Measurements from ENCODE around the gene ATP4A. TPM values are rescaled to one million over a fixed set of nuclear protein-coding genes. Genes with fewer than 3 reads are reported as not detected.

Gene ATP4A
- polyA plus RNA-seq, 4 donors: 0.36 TPM; not detected in 3

DNA sequence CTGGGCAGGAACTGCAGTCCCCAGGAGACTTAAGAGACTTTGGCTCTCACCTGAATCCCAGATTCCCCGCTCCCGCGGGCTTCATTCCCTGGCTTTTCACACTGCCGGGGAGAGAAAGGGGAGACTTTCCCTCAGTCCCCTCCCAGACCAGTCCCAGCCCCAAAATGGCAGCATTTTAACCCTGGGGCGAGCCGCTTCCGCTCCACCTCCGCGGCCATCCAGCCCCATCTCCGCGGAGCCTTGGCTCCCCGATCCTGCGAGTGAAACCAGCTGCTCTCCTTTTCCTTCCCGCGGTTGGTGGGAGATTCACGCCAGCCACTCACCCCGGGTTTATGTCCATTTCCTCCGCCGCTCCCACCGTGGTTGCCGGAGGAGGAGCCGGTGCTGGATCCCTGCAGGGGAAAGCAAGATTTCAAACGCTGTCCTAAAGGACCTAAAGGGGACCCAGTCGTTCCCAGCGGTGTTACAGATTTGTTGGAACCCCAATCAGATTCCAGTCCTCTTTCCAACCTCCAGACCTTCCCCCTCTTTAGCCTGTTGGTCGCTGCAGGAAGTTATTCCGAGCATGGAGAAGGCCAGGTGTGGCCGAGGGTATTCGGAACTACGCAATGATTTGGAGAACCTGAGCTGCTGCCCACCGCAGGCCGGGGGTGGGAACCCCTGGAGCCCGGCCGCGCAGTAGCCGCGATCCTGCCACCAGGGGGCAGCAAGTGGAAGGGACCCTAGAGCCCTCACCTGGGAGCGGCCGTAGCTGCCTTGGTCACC, 53.4 kb downstream of the ATP4A start:
- peaks cover 0 to 6% (median 0%) of the 10 kb centered on the region in 3 donors for H3K4me1 ChIP-seq (ENCODE audit: control insufficient read depth in 3 of 3, insufficient read depth in 2 of 3, low read depth in 1 of 3, low read length in 2 of 3)
- DNase-seq (peak; percentile 66 to 92), FAIRE-seq (no peak)
- peaks cover 0 to 37% (median 13%) of the 10 kb centered on the region in 3 donors for H3K27me3 ChIP-seq (ENCODE audit: control insufficient read depth in 3 of 3, insufficient read depth in 3 of 3, low read length in 3 of 3)
- peak overlapping the region in 1 of 3 donors; percentile 52 for H3K4me3 ChIP-seq (ENCODE audit: low read depth in 1 of 3, low read length in 3 of 3)
- WGBS, 3 donors: 0 to 3% (median 1%) methylated on average over 37 to 39 of the region's 39 CpGs
- peak overlapping the region in 2 of 3 donors; percentile 23 to 67 for H3K27ac ChIP-seq (ENCODE audit: low read depth in 1 of 3, low read length in 2 of 3)
- peaks cover 0 to 9% (median 0%) of the 10 kb centered on the region in 3 donors for H3K36me3 ChIP-seq (ENCODE audit: control insufficient read depth in 3 of 3, insufficient read depth in 2 of 3, low read depth in 1 of 3, low read length in 3 of 3)
- H3K9me3 ChIP-seq (ENCODE audit: control insufficient read depth in 2 of 2, insufficient read depth in 1 of 2, low read depth in 1 of 2, low read length in 1 of 2): no peaks in the 10 kb centered on the region

GRCh38 chr19:35509018-35509652, 54.3 kb downstream of the ATP4A start:
- DNase-seq (peak; percentile 37 to 80), FAIRE-seq (no peak)
- Histone ChIP-seq H3K36me3 (ENCODE audit: control insufficient read depth in 3 of 3, insufficient read depth in 2 of 3, low read depth in 1 of 3, low read length in 3 of 3) (peaks cover 0 to 11% (median 0%) of the 10 kb centered on the region in 3 donors), H3K4me3 (ENCODE audit: low read depth in 1 of 3, low read length in 3 of 3) (peak overlapping the region in 1 of 3 donors; percentile 52), H3K27ac (ENCODE audit: low read depth in 1 of 3, low read length in 2 of 3) (peak overlapping the region in 1 of 3 donors; percentile 67), H3K4me1 (ENCODE audit: control insufficient read depth in 3 of 3, insufficient read depth in 2 of 3, low read depth in 1 of 3, low read length in 2 of 3) (peaks cover 0 to 6% (median 0%) of the 10 kb centered on the region in 3 donors), H3K27me3 (ENCODE audit: control insufficient read depth in 3 of 3, insufficient read depth in 3 of 3, low read length in 3 of 3) (peaks cover 0 to 31% (median 11%) of the 10 kb centered on the region in 3 donors), H3K9me3 (ENCODE audit: control insufficient read depth in 2 of 2, insufficient read depth in 1 of 2, low read depth in 1 of 2, low read length in 1 of 2) (no peaks in the 10 kb centered on the region)
- WGBS, 3 donors: 15 to 22% (median 20%) methylated on average over 12 of the region's 12 CpGs

- Histone ChIP-seq H3K4me1 (ENCODE audit: control insufficient read depth in 3 of 3, insufficient read depth in 2 of 3, low read depth in 1 of 3, low read length in 2 of 3) (peaks cover 0 to 6% (median 0%) of the 10 kb centered on the region in 3 donors), H3K9me3 (ENCODE audit: control insufficient read depth in 2 of 2, insufficient read depth in 1 of 2, low read depth in 1 of 2, low read length in 1 of 2) (no peaks in the 10 kb centered on the region), H3K4me3 (ENCODE audit: low read depth in 1 of 3, low read length in 3 of 3) (no peak overlapping the region), H3K36me3 (ENCODE audit: control insufficient read depth in 3 of 3, insufficient read depth in 2 of 3, low read depth in 1 of 3, low read length in 3 of 3) (peaks cover 0 to 16% (median 0%) of the 10 kb centered on the region in 3 donors), H3K27me3 (ENCODE audit: control insufficient read depth in 3 of 3, insufficient read depth in 3 of 3, low read length in 3 of 3) (peaks cover 0 to 22% (median 11%) of the 10 kb centered on the region in 3 donors), H3K27ac (ENCODE audit: low read depth in 1 of 3, low read length in 2 of 3) (no peak overlapping the region)
- WGBS, 3 donors: 83 to 88% (median 85%) methylated on average over 3 of the region's 3 CpGs
- FAIRE-seq (no peak), DNase-seq (no peak)
Observed at GRCh38 chr19:35508129-35508528, 55.3 kb downstream of the ATP4A start.

- DNase-seq: no peak
- Histone ChIP-seq H3K27me3 (ENCODE audit: control insufficient read depth in 3 of 3, insufficient read depth in 3 of 3, low read length in 3 of 3) (peaks cover 0 to 17% (median 7%) of the 10 kb centered on the region in 3 donors), H3K9me3 (ENCODE audit: control insufficient read depth in 2 of 2, insufficient read depth in 1 of 2, low read depth in 1 of 2, low read length in 1 of 2) (no peaks in the 10 kb centered on the region), H3K27ac (ENCODE audit: low read depth in 1 of 3, low read length in 2 of 3) (no peak overlapping the region), H3K4me1 (ENCODE audit: control insufficient read depth in 3 of 3, insufficient read depth in 2 of 3, low read depth in 1 of 3, low read length in 2 of 3) (peaks cover 0 to 6% (median 0%) of the 10 kb centered on the region in 3 donors), H3K36me3 (ENCODE audit: control insufficient read depth in 3 of 3, insufficient read depth in 2 of 3, low read depth in 1 of 3, low read length in 3 of 3) (peaks cover 0 to 19% (median 0%) of the 10 kb centered on the region in 3 donors), H3K4me3 (ENCODE audit: low read depth in 1 of 3, low read length in 3 of 3) (no peak overlapping the region)
- WGBS, 3 donors: 80 to 89% (median 83%) methylated on average over 11 of the region's 11 CpGs
- FAIRE-seq: no peak
Observed at GRCh38 chr19:35507561-35507960, 55.9 kb downstream of the ATP4A start.

GRCh38 chr19:35506011-35506410, 57.4 kb downstream of the ATP4A start:
- Histone ChIP-seq H3K9me3 (ENCODE audit: control insufficient read depth in 2 of 2, insufficient read depth in 1 of 2, low read depth in 1 of 2, low read length in 1 of 2) (no peaks in the 10 kb centered on the region), H3K27me3 (ENCODE audit: control insufficient read depth in 3 of 3, insufficient read depth in 3 of 3, low read length in 3 of 3) (peaks cover 0 to 10% (median 7%) of the 10 kb centered on the region in 3 donors), H3K36me3 (ENCODE audit: control insufficient read depth in 3 of 3, insufficient read depth in 2 of 3, low read depth in 1 of 3, low read length in 3 of 3) (peaks cover 0 to 25% (median 0%) of the 10 kb centered on the region in 3 donors), H3K4me1 (ENCODE audit: control insufficient read depth in 3 of 3, insufficient read depth in 2 of 3, low read depth in 1 of 3, low read length in 2 of 3) (peaks cover 0 to 6% (median 0%) of the 10 kb centered on the region in 3 donors), H3K27ac (ENCODE audit: low read depth in 1 of 3, low read length in 2 of 3) (no peak overlapping the region), H3K4me3 (ENCODE audit: low read depth in 1 of 3, low read length in 3 of 3) (no peak overlapping the region)
- DNase-seq (peak in 1 of 2 donors; percentile 32), FAIRE-seq (no peak)
- WGBS, 3 donors: 32 to 68% (median 35%) methylated on average over 7 of the region's 7 CpGs

- Histone ChIP-seq H3K4me3 (ENCODE audit: low read depth in 1 of 3, low read length in 3 of 3) (no peak overlapping the region), H3K27me3 (ENCODE audit: control insufficient read depth in 3 of 3, insufficient read depth in 3 of 3, low read length in 3 of 3) (no peaks in the 10 kb centered on the region), H3K27ac (ENCODE audit: low read depth in 1 of 3, low read length in 2 of 3) (no peak overlapping the region), H3K9me3 (ENCODE audit: control insufficient read depth in 2 of 2, insufficient read depth in 1 of 2, low read depth in 1 of 2, low read length in 1 of 2) (no peaks in the 10 kb centered on the region), H3K4me1 (ENCODE audit: control insufficient read depth in 3 of 3, insufficient read depth in 2 of 3, low read depth in 1 of 3, low read length in 2 of 3) (no peaks in the 10 kb centered on the region), H3K36me3 (ENCODE audit: control insufficient read depth in 3 of 3, insufficient read depth in 2 of 3, low read depth in 1 of 3, low read length in 3 of 3) (peaks cover 0 to 49% (median 0%) of the 10 kb centered on the region in 3 donors)
- FAIRE-seq (no peak), DNase-seq (no peak)
- WGBS, 3 donors: 73 to 80% (median 73%) methylated on average over 4 of the region's 4 CpGs
Observed at GRCh38 chr19:35502751-35503150, 60.7 kb downstream of the ATP4A start.

DNA sequence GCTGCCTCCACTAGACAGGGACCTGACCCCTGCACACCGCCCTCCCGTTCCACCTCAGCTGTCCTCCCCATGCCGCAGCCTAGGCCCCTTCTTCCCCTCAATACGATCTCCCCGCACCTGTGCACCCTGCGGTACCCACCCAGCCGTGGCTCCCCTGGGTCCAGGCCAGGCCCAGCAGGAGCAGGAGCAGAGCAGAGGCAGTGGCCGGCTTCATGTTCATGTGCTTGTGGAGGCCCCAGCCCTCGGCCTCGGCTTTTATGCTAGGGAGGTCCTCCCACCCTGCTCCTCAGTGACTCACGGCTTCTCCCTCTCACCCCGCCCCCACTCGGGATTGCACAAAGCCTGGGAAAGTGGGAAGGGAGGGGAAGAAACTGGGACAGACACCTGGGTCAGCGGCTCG, 61.8 kb downstream of the ATP4A start:
- DNase-seq (no peak), FAIRE-seq (no peak)
- no peaks in the 10 kb centered on the region for H3K9me3 ChIP-seq (ENCODE audit: control insufficient read depth in 2 of 2, insufficient read depth in 1 of 2, low read depth in 1 of 2, low read length in 1 of 2)
- H3K36me3 ChIP-seq (ENCODE audit: control insufficient read depth in 3 of 3, insufficient read depth in 2 of 3, low read depth in 1 of 3, low read length in 3 of 3): peaks cover 0 to 47% (median 0%) of the 10 kb centered on the region in 3 donors
- H3K4me1 ChIP-seq (ENCODE audit: control insufficient read depth in 3 of 3, insufficient read depth in 2 of 3, low read depth in 1 of 3, low read length in 2 of 3): no peaks in the 10 kb centered on the region
- WGBS, 3 donors: 66 to 76% (median 68%) methylated on average over 15 of the region's 15 CpGs
- H3K4me3 ChIP-seq (ENCODE audit: low read depth in 1 of 3, low read length in 3 of 3): no peak overlapping the region
- no peak overlapping the region for H3K27ac ChIP-seq (ENCODE audit: low read depth in 1 of 3, low read length in 2 of 3)
- H3K27me3 ChIP-seq (ENCODE audit: control insufficient read depth in 3 of 3, insufficient read depth in 3 of 3, low read length in 3 of 3): no peaks in the 10 kb centered on the region

GRCh38 chr19:35500611-35501010, 62.8 kb downstream of the ATP4A start:
- Histone ChIP-seq H3K4me1 (ENCODE audit: control insufficient read depth in 3 of 3, insufficient read depth in 2 of 3, low read depth in 1 of 3, low read length in 2 of 3) (no peaks in the 10 kb centered on the region), H3K36me3 (ENCODE audit: control insufficient read depth in 3 of 3, insufficient read depth in 2 of 3, low read depth in 1 of 3, low read length in 3 of 3) (peaks cover 0 to 46% (median 0%) of the 10 kb centered on the region in 3 donors), H3K9me3 (ENCODE audit: control insufficient read depth in 2 of 2, insufficient read depth in 1 of 2, low read depth in 1 of 2, low read length in 1 of 2) (no peaks in the 10 kb centered on the region), H3K4me3 (ENCODE audit: low read depth in 1 of 3, low read length in 3 of 3) (no peak overlapping the region), H3K27ac (ENCODE audit: low read depth in 1 of 3, low read length in 2 of 3) (no peak overlapping the region), H3K27me3 (ENCODE audit: control insufficient read depth in 3 of 3, insufficient read depth in 3 of 3, low read length in 3 of 3) (no peaks in the 10 kb centered on the region)
- no peak for DNase-seq
- FAIRE-seq: no peak
- WGBS, 3 donors: 82 to 88% (median 87%) methylated on average over 10 of the region's 10 CpGs

All from small intestine (tissue), 7 donors.